Left lung (tissue), 14 donors: ENCODE data around the gene PRSS16. TPM values are rescaled to one million over a fixed set of nuclear protein-coding genes. Genes with fewer than 3 reads are reported as not detected.

Source experiments
- ATAC-seq: fragments of 200-7000 bp; cut with Tn5 transposase; one replicate; pipeline ENCODE4 v1.9.1; 2020; ENCODE audit warnings: moderate library complexity
- DNase-seq, 4 donors: peaks; one replicate each; pipeline ENCODE4 v3.0.0-alpha.2; 2013 to 2020
- H3K27ac ChIP-seq, 2 donors: fragments of 200-600 bp; sonication (generic) in 1 of 2; one replicate each; pipeline versions ENCODE4 v1.5.0 to v1.8.0; 2020 to 2021
- H3K27me3 ChIP-seq, 2 donors: fragments of 200-600 bp; sonication (generic) in 1 of 2; one replicate each; pipeline versions ENCODE4 v1.5.0 to v1.8.0; 2020 to 2021
- H3K36me3 ChIP-seq, 2 donors: fragments of 200-600 bp; sonication (generic) in 1 of 2; one replicate each; pipeline versions ENCODE4 v1.5.0 to v1.8.0; 2020 to 2021
- H3K4me1 ChIP-seq, 2 donors: fragments of 200-600 bp; one replicate each; pipeline ENCODE4 v1.8.0; 2021
- H3K4me3 ChIP-seq, 2 donors: fragments of 200-600 bp; sonication (generic) in 1 of 2; one replicate each; pipeline versions ENCODE4 v1.5.0 to v1.8.0; 2020 to 2021; ENCODE audit warnings: mild to moderate bottlenecking in 1 of 2
- H3K9me3 ChIP-seq, 2 donors: fragments of 200-600 bp; sonication (generic) in 1 of 2; one replicate each; pipeline versions ENCODE4 v1.5.0 to v1.8.0; 2020 to 2021
- intact Hi-C, 2 donors: fragments of 100-400 bp; cut with DNase I; formaldehyde crosslinking; loops; one replicate each; pipeline versions ENCODE4 v1.11.2 to v1.14.2; 2022
- long read RNA-seq, 12 donors: library from polyadenylated mRNA in 2 of 12; unstranded in 2 of 12; transcript quantifications; one replicate each; pipeline ENCODE4 v2.0.0 and lab custom pipeline, GENCODE V29; 2019 to 2026
- polyA plus RNA-seq, 6 donors: library from polyadenylated mRNA; unstranded; fragments of 120-200 nt; gene quantifications; one replicate each; pipeline ENCODE4 v1.2.1, GENCODE V29; 2013; ENCODE audit not compliant: insufficient read length in 6 of 6
- total RNA-seq, 2 donors: library from RNA; stranded (reverse); fragmentation: NEBNext Ultra II Directional; extraction: Animal tissue kit (Norgen Biotek cat#: 25700); gene quantifications; one replicate each; pipeline ENCODE4 v1.2.1, GENCODE V29; 2021
- TF ChIP-seq, protein P1 (sequence below), 2 donors: fragments of 200-600 bp; sonication (generic) in 1 of 2; IDR thresholded peaks; one replicate each; pipeline versions ENCODE4 v1.5.0 to v1.8.0; 2021; ENCODE audit warnings: antibody characterized with exemption in 2 of 2
- donor health status: DM: no; HTN: yes; CAD: no.
- donor health status: DM: no; HTN: no; CAD: no.

The PRSS16 gene, protein sequence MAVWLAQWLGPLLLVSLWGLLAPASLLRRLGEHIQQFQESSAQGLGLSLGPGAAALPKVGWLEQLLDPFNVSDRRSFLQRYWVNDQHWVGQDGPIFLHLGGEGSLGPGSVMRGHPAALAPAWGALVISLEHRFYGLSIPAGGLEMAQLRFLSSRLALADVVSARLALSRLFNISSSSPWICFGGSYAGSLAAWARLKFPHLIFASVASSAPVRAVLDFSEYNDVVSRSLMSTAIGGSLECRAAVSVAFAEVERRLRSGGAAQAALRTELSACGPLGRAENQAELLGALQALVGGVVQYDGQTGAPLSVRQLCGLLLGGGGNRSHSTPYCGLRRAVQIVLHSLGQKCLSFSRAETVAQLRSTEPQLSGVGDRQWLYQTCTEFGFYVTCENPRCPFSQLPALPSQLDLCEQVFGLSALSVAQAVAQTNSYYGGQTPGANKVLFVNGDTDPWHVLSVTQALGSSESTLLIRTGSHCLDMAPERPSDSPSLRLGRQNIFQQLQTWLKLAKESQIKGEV
- 10 to 100 TPM; 12.3 to 18.3 TPM for total RNA-seq
- 1 to 10 TPM; 3.4 to 6.0 (median 4.4) TPM for polyA plus RNA-seq
- long read RNA-seq, donor 1, partial matches to known transcripts, result 0 of 3 reads
- long read RNA-seq, donor 1, other reads (novel, unspliced or antisense), result 0 of 3 reads
- long read RNA-seq, donor 2, partial matches to known transcripts, result 0 of 2 reads
- long read RNA-seq, donor 2, other reads (novel, unspliced or antisense), result 0 of 2 reads
- long read RNA-seq, donor 3, partial matches to known transcripts, result 0 of 1 reads
- long read RNA-seq, donor 3, other reads (novel, unspliced or antisense), result 0 of 1 reads
- long read RNA-seq, donor 4, partial matches to known transcripts, result 2 of 6 reads
- long read RNA-seq, donor 4, other reads (novel, unspliced or antisense), result 3 of 6 reads
- long read RNA-seq, donor 5, result 0 reads
- long read RNA-seq, donor 6, partial matches to known transcripts, result 0 of 1 reads
- long read RNA-seq, donor 6, other reads (novel, unspliced or antisense), result 0 of 1 reads
- long read RNA-seq, donor 7, result 0 reads
- long read RNA-seq, donor 8, partial matches to known transcripts, result 0 of 1 reads
- long read RNA-seq, donor 8, other reads (novel, unspliced or antisense), result 0 of 1 reads
- long read RNA-seq, donor 9, result 0 reads
- long read RNA-seq, donor 10, partial matches to known transcripts, result 2 of 5 reads
- long read RNA-seq, donor 10, other reads (novel, unspliced or antisense), result 1 of 5 reads
- long read RNA-seq, donor 11, result 0 reads
- long read RNA-seq, donor 12, partial matches to known transcripts, result 0 of 1 reads
- long read RNA-seq, donor 12, other reads (novel, unspliced or antisense), result 0 of 1 reads

DNA sequence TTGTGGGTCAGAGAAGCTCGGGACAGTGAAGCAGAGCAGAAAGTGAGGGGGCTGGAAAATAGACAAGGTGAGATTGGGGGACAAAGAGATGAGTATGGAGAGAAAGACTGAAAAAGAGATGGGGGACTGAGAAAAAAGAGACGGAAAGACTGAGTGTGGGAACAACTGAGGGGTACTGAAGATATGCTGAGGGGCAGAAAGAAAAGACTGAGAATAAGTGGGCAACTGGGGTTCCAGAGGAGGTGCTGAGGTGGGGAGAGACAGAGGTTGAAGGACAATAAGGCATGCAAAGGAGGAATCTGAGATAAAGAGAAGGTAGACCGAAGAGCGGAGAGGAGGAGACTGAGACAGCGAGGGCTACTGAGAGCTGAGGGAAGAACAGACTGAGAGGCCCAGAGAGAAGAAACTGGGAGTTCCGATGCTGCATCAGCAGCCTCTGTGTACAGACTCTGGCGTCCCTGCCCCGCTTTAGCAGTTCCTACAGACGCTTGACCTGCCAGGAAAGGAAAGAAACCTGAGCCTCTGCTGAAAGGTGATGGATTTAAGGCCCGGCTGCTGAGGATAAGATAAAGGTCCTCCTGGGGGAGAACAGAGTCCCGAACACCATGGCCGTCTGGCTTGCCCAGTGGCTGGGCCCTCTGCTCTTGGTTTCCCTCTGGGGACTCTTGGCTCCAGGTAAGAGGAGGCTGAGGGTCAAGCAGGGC lies at the start of gene PRSS16:
TSS of gene PRSS16 (plus strand) at position 569 of the 704 bp plus-strand sequence. CDS start at position 606, 37 bp downstream.
- TF ChIP-seq, protein P1, sequence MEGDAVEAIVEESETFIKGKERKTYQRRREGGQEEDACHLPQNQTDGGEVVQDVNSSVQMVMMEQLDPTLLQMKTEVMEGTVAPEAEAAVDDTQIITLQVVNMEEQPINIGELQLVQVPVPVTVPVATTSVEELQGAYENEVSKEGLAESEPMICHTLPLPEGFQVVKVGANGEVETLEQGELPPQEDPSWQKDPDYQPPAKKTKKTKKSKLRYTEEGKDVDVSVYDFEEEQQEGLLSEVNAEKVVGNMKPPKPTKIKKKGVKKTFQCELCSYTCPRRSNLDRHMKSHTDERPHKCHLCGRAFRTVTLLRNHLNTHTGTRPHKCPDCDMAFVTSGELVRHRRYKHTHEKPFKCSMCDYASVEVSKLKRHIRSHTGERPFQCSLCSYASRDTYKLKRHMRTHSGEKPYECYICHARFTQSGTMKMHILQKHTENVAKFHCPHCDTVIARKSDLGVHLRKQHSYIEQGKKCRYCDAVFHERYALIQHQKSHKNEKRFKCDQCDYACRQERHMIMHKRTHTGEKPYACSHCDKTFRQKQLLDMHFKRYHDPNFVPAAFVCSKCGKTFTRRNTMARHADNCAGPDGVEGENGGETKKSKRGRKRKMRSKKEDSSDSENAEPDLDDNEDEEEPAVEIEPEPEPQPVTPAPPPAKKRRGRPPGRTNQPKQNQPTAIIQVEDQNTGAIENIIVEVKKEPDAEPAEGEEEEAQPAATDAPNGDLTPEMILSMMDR (IDR thresholded peaks at IDR 0.05), result no peak
- ATAC-seq (no peak), DNase-seq (no peak)
- intact Hi-C loops, result no loop called here
- H3K27ac ChIP-seq, result no peak within 1 kb of the TSS
- H3K9me3 ChIP-seq, result no peaks in the 10 kb centered on the region
- H3K27me3 ChIP-seq, result peaks cover 6 to 99% of the 10 kb centered on the region in 2 donors
- no peaks in the 10 kb centered on the region for H3K36me3 ChIP-seq
- no peak within 1 kb of the TSS for H3K4me3 ChIP-seq
- peaks cover 0 to 7% of the 10 kb centered on the region in 2 donors for H3K4me1 ChIP-seq

DNA sequence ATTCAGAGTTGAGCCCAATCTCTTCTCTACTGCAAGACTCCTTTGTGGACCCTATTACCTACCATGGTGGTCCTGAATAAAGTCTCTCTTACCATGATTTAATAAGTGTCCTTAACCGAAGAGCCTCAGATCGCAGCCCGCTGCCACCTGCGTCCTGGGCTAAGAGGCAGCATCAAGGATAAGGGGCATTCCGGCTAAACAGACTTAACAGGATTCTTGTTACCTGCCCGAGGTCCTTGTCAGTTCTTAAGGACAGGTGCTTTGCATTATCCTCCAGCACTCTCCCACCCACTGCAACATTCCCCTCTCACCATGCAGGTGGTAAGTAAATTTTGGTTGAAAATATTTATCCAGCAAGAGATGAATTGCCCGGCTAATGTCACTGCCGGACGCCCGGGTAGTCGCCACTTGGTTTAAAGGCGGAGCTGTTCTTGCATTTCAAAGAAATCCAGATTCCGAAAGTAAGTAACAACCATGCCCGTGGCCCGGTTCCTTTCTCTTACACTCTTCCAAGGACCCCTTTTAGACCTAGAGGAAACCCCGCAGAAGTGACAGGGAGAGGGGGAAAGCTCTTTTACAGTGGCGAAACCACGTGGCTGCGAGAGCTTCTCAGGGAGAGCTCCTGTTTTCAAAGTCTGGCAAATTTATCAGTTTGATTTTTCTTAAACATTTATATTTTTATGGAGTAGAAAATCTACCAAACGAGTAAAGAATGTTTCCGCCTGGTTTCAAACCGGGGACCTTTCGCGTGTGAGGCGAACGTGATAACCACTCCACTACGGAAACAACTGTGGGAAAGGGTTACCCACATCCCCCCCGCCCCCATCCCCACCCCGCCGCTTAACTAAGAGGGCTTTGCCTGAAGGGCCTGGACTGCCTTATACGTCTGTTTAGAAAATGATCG lies 41.9 kb upstream of the PRSS16 start:
- H3K36me3 ChIP-seq, result no peaks in the 10 kb centered on the region
- H3K4me1 ChIP-seq, result no peaks in the 10 kb centered on the region
- H3K9me3 ChIP-seq, result no peaks in the 10 kb centered on the region
- intact Hi-C loops, result no loop called here
- H3K27ac ChIP-seq, result no peak overlapping the region
- no peak overlapping the region for H3K4me3 ChIP-seq
- no peak for ATAC-seq
- DNase-seq, result peak in 1 of 4 donors; percentile 16
- TF ChIP-seq, protein P1 (IDR thresholded peaks at IDR 0.05), result no peak
- peaks cover 32 to 82% of the 10 kb centered on the region in 2 donors for H3K27me3 ChIP-seq

DNA sequence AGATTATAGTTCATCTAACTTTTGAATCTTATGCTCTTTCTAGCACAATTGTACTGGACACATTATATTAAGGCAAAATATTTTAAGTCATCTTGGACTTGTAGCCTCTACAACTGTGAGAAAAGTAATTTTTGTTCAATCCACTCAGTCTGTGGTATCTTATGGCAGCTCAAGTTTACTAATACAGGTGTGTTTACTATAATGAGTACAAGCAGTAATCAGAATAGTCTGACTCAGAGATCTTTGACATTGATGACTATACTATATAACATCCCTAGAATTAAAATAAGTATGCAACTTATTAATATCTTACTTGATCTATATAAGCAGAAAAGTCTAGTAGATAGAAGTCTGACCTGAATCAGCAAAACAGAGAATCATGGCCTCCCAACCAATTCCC lies 40.7 kb upstream of the PRSS16 start:
- Histone ChIP-seq H3K36me3 (no peaks in the 10 kb centered on the region), H3K9me3 (no peaks in the 10 kb centered on the region), H3K4me3 (no peak overlapping the region), H3K4me1 (no peaks in the 10 kb centered on the region), H3K27ac (no peak overlapping the region), H3K27me3 (peaks cover 32 to 91% of the 10 kb centered on the region in 2 donors)
- intact Hi-C loops, result no loop called here
- ATAC-seq (no peak), DNase-seq (no peak)
- TF ChIP-seq, protein P1 (IDR thresholded peaks at IDR 0.05), result no peak

DNA sequence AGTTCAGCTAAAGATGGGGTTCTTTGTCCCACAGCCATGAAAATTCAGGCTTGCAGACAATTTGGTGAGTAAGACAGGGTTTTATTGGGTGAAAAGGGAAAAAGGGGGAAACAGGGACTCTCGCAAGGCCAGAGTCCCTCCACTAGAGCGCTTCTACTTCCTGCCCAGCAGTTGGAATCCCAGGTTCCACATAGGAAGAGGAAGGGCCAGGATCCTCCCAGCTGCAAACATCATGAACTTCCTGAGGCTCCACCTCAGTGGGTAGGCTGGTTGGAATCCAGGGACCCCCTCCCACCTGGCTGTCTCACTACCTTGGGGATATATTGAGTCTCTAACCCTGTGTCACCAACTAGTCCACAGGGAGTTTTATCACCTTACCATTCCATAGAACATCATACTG lies 39.5 kb upstream of the PRSS16 start:
- H3K36me3 ChIP-seq, result no peaks in the 10 kb centered on the region
- TF ChIP-seq, protein P1 (IDR thresholded peaks at IDR 0.05), result no peak
- H3K4me3 ChIP-seq, result no peak overlapping the region
- intact Hi-C loops, result no loop called here
- ATAC-seq (no peak), DNase-seq (no peak)
- H3K27ac ChIP-seq, result no peak overlapping the region
- H3K27me3 ChIP-seq, result peaks cover 32 to 94% of the 10 kb centered on the region in 2 donors
- no peaks in the 10 kb centered on the region for H3K9me3 ChIP-seq
- no peaks in the 10 kb centered on the region for H3K4me1 ChIP-seq
